Islet of Langerhans (tissue), 1 donor: ENCODE measurements around the gene CAGE1.
"Not testable (repeated sequence)": the region's sequence is repeated elsewhere in the genome, so short reads cannot be mapped to it uniquely, and the experiment has no call there.

ENCODE experiments used
- FAIRE-seq: peaks from one replicate; lab custom pipeline; 2011; peaks lifted over from hg19 to GRCh38; lab: Jason Lieb, UNC

The CAGE1 gene

GRCh38 chr6:7338031-7338430 lies 51.5 kb downstream of the CAGE1 start:
- FAIRE-seq, result no peak

DNA sequence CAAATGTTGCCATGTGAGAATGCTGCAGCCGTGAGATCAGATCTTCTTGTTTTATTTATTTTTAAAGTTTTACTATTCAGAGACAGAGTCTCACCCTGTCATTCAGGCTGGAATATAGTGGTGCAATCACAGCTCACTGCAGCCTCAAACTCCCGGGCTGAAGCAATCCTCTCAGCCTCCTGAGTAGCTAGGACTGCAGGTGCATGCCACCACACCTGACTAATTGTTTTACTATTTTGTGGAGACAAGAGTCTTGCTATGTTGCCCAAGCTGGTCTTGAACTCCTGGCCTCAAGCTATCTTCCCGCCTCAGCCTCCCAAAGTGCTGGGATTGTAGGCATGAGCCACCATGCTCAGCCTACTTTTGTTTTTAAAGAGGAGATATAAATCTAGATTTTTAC lies 54.0 kb downstream of the CAGE1 start:
- no peak for FAIRE-seq

GRCh38 chr6:7334685-7335084 lies 54.9 kb downstream of the CAGE1 start:
- no peak for FAIRE-seq

DNA sequence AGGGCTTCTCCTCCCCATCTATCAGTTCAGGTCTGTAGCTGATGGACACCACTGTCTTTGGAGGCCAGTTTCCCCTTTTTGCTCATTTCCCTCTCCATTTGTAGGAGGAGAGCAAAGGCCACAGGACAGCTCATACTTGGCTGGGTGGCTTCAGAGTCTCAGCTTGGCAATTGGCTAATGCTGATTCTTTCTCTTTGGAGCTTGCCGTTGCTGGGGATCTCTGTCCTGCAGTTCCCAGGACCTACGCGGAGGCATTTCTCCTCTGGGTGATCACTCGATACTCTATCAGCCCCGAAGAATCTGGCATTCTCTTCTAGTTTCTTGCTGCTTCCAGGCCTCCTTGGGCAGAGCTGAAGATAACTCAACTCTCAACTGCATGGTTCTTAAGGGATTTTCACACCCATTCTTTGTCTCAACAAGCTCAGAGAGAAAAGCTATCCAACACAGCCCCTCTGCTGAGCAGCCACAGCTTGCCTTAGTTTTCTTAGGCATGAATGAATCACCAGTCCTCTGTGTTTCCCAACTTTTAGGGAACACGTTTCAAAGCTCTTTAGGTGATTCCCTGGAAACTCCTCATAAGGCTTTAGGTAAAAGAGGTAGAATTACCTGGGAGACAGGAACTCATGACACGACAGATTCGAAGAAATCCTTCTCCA lies 57.3 kb downstream of the CAGE1 start:
- no peak for FAIRE-seq

GRCh38 chr6:7331452-7331851 lies 58.1 kb downstream of the CAGE1 start:
- no peak for FAIRE-seq

- FAIRE-seq, result no peak
Measured at GRCh38 chr6:7328243-7328642, 61.3 kb downstream of the CAGE1 start.

DNA sequence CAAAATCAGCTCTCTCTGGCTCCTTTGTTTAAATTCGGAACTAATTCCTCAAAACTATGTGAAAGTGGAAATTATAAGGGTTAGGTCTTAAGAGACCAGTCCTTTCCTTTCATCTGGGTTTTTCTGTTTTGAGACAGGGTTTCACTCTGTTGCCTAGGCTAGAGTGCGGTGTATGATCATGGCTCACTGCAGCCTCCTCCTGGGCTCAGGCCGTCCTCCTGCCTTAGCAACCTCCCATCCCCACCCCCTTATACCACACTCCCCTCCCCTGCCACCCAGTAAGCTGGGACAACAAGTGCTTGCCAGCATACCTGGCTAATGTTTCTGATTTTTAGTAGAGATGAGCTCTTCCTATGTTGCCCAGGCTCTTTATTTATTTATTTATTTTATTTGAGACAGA lies 63.8 kb downstream of the CAGE1 start:
- no peak for FAIRE-seq

DNA sequence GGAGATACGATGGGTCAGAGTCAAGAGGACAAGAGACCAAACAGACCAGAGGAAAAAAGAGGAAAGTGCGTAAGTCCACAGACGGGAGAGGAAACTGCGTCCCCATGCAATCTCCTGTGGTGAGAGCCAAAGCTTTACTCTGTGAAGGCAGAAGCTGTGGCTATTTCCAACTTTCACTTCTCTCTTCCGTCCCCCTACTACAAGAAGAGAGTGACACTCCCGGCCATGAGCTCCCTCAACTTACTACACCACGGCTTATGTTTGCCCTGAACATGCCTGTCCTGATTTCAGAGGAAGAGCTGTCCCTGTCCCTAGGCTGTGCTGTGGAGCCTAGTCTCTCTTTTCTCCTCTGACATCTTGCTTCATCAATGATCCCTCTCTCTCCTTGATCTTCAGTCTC lies 65.0 kb downstream of the CAGE1 start:
- no peak for FAIRE-seq

- FAIRE-seq, result no peak
Measured at GRCh38 chr6:7323074-7323473, 66.5 kb downstream of the CAGE1 start.

GRCh38 chr6:7321866-7322265 lies 67.7 kb downstream of the CAGE1 start:
- not testable (repeated sequence) for FAIRE-seq

GRCh38 chr6:7319406-7319805 lies 70.1 kb downstream of the CAGE1 start:
- FAIRE-seq, result not testable (repeated sequence)

DNA sequence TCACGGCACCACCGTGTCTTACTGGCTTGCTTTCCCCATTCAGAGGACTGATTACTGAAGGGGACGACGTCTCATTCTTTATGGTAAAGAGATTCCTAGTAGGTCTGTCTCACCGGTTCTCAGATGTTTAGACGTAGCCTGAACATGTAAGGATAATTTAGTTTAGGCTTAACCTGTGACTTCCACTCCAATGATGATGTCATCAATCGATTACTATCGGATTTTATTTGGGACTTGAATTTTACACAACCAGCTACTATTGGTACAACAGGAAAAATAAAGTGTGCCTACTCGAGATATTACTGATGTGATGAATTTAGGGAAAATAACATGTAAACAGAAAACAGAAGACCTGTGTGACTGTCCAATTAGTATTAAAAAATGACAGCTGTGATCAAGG lies 72.0 kb downstream of the CAGE1 start:
- FAIRE-seq, result no peak

- no peak for FAIRE-seq
Measured at GRCh38 chr6:7316658-7317533, 72.6 kb downstream of the CAGE1 start.

- no peak for FAIRE-seq
Measured at GRCh38 chr6:7315948-7316365, 73.6 kb downstream of the CAGE1 start.

GRCh38 chr6:7315087-7315947 lies 74.2 kb downstream of the CAGE1 start:
- not testable (repeated sequence) for FAIRE-seq

DNA sequence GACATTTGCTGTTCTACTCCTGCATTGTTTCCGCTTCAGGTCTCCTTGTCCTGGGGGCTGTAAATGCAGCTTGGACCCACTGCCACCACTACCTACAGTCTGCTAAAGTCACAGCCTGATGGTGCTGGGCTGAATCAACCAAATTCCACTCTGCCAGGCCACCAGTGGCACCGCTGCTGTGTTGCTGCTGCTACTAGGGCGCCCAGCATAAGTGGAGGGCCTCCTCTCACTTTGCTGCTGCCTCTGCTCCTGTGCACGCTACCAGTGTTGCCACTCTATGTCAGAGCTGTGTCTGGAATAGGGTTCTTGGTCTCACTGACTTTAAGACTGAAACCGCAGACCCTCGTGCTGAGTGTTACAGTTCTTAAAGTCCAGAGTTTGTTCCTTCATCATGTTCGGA lies 75.1 kb downstream of the CAGE1 start:
- FAIRE-seq, result no peak

GRCh38 chr6:7313505-7314165 lies 75.9 kb downstream of the CAGE1 start:
- no peak for FAIRE-seq

DNA sequence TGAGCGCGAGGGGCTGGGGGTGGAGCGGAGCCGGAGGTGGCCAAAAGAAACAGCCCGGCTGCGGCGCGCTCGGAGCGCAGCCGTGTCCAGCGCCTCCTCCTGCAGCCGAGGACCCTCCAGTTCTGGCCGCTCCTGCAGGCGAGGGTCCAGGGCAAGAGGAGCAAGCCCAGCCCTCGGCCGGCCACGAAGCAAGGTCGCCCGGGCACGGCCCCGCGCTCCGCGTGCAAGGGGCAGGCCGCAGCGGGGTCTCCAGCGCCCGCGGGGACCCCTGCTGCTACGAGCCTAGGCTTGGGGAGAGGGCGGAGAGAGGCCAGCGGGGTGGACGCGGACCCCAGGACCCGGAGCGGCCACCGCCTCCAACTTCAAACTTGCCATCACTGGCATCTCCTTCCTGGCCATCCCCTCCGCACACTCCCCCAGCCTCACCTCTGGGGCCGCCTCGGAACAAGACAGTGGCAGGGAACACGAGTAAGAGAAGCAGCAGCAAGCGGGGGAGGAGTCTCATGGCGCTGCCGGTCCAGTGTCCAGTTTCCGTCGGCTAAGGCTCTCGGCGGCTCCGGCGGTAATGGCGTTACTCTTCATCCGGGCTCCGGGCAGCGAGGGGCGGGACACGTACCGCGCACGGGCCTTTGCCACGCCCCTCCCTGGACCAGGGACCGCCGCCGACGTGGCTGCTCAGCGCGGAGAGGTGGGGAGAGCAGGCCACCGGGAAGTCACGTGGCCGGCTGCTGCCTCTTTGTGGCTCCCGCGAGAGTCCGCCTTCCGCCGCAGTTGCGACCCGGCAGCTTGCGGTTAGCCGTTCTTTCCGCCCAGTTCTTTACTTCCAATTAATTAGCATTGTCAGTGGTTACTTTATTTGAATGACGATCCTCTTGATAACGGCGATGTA lies 76.7 kb downstream of the CAGE1 start, which contains the start of gene SSR1:
TSS of gene SSR1 (minus strand) at position 584 of the 889 bp plus-strand sequence. CDS start at position 505, 79 bp downstream.
- peak; percentile 36 for FAIRE-seq

- FAIRE-seq, result no peak
Measured at GRCh38 chr6:7311917-7312615, 77.5 kb downstream of the CAGE1 start.

DNA sequence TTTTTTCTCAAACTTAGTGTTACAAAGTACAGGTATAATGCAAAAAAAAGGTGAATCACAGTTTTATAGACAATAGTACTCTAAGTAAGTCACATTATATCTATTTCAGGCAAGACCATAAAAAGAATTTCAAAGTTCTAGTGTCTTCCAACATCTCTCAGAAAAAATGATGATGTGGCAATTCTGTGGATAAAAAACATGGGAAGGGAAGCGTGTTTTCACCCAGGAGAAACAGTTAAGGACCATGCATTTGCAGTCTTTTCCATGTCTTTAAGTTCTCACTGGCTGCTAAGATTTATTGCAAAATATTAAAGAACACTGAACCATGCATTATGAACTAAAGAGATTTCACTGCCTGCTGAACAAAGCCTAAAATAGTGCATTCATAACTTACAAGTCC lies 78.4 kb downstream of the CAGE1 start:
- no peak for FAIRE-seq
